HG03575 (cell line): Measurements from ENCODE around the gene NBEA.
A peak's percentile ranks its signal among the peaks of the same experiment; 100 is the strongest.

Experiments used
- ATAC-seq: cut with Tn5 transposase; IDR thresholded peaks from one replicate; pipeline ENCODE4 v1.9.1; 2021; ENCODE audit not compliant: unreplicated experiment, insufficient number of reproducible peaks, low FRiP score; ENCODE audit errors: extremely low read depth

The NBEA gene

DNA sequence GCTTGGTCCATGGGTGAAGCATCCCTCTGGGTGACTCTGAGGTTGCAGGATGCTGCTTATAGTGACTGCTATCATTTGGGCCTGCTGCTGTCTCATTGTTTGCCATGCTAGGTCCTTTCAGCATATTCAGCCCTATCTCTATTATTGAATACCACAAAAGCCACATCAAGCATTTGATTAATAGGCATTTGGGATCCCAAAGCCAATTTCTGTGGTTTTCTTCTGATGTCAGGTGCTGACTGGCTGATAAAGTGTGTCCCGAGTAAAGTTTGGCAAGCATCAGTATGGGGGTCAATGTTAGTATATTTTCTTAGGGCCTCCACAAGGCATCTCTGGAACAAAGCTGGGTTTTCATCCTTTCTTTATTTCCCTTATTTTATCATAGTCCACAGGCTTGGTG lies 204.6 kb downstream of the NBEA start:
- ATAC-seq = no peak

- ATAC-seq = no peak
Observed at GRCh38 chr13:35157143-35157755, 215.2 kb downstream of the NBEA start.

- ATAC-seq = no peak
Observed at GRCh38 chr13:35159041-35159440, 217.0 kb downstream of the NBEA start.

- ATAC-seq = no peak
Observed at GRCh38 chr13:35160896-35161295, 218.8 kb downstream of the NBEA start.

DNA sequence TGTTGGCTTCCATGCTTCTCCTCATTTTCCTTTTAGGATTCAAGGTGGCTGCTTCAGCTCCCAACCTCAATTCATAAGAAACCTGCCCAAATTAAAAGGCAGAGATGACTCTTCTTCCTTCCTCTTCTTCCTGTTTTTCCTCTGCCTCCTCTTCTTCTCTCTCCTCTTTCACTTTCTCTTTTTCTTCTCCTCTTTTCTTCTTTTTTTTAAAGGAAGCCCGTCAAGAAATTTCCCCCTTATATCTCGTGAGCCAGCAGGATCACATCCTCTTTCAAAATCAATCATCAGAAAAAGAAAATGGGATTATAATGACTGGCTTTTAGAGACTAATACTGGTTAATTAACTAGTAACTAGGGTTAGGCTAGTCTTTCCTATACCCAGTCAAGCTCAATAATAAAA lies 220.3 kb downstream of the NBEA start:
- no peak for ATAC-seq

DNA sequence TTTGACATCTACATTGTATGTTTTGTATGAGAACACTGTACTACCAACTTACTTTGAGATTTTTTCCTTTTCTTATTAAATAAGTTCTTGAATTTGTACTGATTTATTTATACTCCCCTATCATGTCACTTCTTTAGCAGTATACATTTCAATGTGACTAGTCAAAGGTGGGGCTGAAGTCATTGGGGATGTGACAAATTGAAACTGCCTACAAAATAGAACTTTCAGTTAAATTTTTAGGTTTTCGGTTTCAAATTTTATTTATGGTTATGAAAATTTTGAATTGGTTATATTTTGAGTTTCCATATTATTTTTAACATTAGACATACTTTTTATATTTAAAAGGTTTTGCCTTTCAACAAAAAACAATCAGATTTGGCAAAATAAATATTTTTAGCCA lies 221.6 kb downstream of the NBEA start:
- no peak for ATAC-seq

GRCh38 chr13:35164324-35164932 lies 222.4 kb downstream of the NBEA start:
- peak; percentile 43 for ATAC-seq

- no peak for ATAC-seq
Observed at GRCh38 chr13:35165205-35165604, 223.1 kb downstream of the NBEA start.

DNA sequence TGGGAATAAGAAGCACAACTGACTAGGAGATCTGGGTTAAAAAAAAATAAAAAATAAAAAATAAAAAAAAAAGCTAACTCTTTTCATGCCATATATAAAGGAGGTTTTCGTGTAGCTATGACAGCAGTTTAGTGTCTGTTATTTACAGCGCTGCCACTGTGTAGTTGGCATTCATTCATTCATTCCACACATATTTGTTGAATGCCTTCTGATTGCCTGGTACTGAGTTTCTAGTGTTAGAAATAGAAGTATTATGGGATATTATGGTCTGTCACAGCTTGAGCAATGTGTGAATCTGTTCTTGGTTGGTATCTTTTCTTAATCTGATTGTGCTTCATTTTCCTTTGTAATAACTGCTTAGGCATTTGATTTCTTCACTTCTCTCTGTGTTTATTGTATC lies 237.4 kb downstream of the NBEA start:
- no peak for ATAC-seq

GRCh38 chr13:35179920-35180663 lies 238.0 kb downstream of the NBEA start:
- ATAC-seq = no peak

- no peak for ATAC-seq
Observed at GRCh38 chr13:35190241-35190640, 248.2 kb downstream of the NBEA start.

DNA sequence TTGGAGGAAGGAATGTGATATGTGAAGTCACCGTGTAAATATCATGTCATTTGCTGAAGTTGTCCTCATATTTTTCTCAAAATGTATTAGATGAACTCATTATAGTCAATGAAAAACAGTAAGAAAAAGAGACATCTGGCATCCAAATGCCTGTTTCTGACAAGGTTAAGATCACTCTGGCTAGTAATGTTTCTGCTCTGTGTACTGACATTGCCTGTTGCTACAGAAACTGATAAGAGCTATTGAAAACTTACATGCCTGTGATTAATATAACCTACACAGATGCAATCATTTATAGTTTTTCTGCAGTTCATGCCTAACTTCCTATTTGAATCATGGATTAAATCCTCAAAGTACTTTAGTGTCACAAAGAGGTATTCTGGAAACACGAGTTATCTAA lies 249.8 kb downstream of the NBEA start:
- ATAC-seq = no peak

DNA sequence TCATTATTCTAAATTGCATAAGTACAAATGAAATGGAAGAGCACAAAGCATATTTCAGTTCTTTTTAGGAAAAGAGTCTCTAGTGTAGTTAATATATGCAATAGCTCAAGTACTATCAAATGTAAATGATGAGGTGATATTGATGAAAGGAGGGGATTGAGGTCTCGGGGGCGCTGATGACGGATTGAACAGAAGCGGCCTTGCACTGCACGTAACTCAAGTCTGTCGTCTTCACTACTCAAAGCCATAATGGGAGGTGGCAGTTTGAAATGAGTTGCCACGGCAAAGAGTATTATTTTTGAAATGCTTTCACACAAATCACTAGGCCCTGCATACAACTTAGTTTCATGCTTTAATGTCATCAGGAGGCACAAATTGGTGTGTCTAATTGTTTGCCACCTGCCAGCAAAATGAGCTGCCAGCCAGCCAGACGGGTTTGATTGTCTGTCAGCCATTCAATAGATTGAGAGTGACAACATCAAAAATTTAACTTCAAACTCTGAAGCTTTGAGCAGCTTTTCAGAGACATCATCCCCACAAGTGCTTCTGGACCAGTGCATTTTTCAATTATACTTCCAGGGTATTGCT lies 256.6 kb downstream of the NBEA start:
- ATAC-seq = no peak

- ATAC-seq = no peak
Observed at GRCh38 chr13:35208587-35208986, 266.5 kb downstream of the NBEA start.

- ATAC-seq = no peak
Observed at GRCh38 chr13:35210261-35210660, 268.2 kb downstream of the NBEA start.

GRCh38 chr13:35211949-35212348 lies 269.9 kb downstream of the NBEA start:
- ATAC-seq = no peak

DNA sequence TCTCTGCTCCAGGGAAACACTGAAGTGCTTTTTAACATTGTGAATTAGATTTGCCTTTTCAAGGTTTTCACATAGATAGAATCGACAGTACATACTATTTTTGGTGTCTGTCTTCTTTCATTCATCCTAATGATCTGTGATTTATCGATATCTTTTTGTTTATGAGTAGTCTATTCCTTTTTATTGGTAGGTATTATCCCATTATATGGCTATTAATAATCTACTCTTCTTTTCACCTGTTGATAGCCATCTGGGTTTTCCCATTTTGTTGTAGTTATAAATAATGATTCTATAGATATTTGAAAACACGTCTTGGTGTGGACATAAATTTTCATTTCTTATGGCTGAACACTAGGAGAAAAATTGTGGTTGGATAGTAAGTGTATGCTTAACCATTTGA lies 271.8 kb downstream of the NBEA start:
- ATAC-seq = no peak

DNA sequence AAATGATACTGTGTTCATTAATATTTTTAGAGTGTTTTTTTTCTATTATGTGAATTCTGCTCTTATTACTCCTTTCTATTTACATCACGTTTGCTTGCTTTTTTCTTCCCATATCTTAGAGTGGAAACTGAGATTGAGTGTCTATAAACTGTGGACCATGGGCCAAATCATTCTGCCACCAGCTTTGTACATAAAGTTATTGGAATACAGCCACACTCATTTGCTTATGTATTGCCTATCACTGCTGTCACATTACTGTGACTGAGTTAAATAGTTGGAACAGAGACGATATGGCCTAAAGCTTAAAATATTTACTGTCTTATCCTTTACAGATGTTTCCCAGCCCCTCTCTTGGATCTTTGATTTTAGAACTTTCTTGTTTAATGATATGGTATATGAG lies 274.1 kb downstream of the NBEA start:
- ATAC-seq = no peak

- ATAC-seq = no peak
Observed at GRCh38 chr13:35219021-35219420, 277.0 kb downstream of the NBEA start.

DNA sequence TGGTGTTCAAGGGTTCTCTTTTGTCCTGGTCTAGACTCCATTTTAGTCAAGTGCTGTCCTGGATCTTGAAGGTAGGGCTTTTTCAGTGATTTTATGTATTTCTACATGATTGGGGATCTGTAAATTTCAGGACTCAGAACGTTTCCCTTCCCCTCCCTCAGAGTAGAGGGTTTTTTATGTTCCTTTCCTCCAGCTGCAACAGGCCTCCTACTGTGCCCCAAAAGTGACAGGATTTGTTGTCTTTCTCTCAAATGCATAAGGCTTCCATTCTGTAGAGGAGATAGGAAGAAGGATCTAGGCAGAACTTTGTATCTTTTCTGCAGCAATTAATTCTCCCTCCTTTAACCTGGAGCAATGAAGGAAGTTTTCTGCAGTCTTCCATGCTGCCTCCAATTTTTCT lies 283.1 kb downstream of the NBEA start:
- ATAC-seq = no peak
